ENCODE data around the gene ANKRD52. TPM values are rescaled to one million over a fixed set of nuclear protein-coding genes. Genes with fewer than 3 reads are reported as not detected.
"Not testable (repeated sequence)": the region's sequence is repeated elsewhere in the genome, so short reads cannot be mapped to it uniquely, and the experiment has no call there.

Gene ANKRD52
- total and polyA plus RNA-seq, 2 experiments from 2014 or later: 20.3 to 25.2 TPM

DNA sequence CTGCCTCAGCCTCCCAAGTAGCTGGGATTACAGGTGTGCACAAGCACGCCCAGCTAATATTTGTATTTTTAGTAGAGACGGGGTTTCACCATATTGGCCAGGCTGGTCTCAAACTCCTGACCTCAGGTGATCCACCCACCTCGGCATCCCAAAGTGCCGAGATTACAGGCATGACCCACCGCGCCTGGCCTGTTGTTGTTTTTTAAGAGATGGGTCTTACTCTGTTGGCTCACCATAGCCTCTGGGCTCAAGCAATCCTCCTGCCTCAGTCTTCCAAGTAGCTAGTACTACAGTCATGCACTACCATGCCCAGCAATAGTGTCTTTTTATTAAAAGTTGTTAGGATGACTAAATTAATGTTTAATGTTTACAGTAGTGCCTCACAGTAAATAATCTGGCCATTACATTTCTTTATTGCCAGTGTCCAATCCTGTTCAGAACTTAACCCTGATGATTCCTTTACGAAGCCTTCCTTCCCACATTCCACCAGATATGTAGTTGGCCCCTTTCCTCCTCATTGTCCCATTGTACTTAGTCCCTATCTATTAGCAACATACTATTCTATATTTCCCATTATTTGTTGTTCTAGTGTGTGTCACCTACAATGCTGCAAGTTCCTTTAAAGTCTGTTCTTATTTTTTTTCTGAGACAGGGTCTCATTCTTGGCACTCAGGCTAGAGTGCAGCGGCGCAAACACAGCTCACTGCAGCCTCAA lies 60.1 kb downstream of the ANKRD52 start:
- no peak overlapping the region; the same call in 1 of the 2 replicates for H3K27ac Mint-ChIP-seq
- no peaks in the 10 kb centered on the region for H3K4me1 ChIP-seq (ENCODE audit: insufficient read depth)
- no peak overlapping the region for H3K4me3 ChIP-seq
- peaks cover 12% of the 10 kb centered on the region; the same call in 2 of the 3 replicates for H3K36me3 Mint-ChIP-seq (ENCODE audit: low read depth)
- no peaks in the 10 kb centered on the region for H4K20me1 ChIP-seq (replicated peaks; ENCODE audit: insufficient read depth)
- ATAC-seq: no peak
- H3K79me2 ChIP-seq (replicated peaks; ENCODE audit: insufficient read depth): no peaks in the 10 kb centered on the region
- H3K36me3 ChIP-seq (ENCODE audit: insufficient read depth): no peaks in the 10 kb centered on the region
- H3K27me3 Mint-ChIP-seq (ENCODE audit: insufficient read depth, low read depth, poor library complexity): peaks cover 14% of the 10 kb centered on the region
- no peaks in the 10 kb centered on the region for H3F3A ChIP-seq (replicated peaks; ENCODE audit: low read depth)
- H3K27ac ChIP-seq (ENCODE audit: low read depth): no peak overlapping the region; the same call in 1 of the 2 replicates
- no peak for DNase-seq (ENCODE audit: low spot score)
- no peak overlapping the region for H2AFZ ChIP-seq
- H3K4me1 Mint-ChIP-seq: peaks cover 25% of the 10 kb centered on the region
- 0 out of 2 replicates have a peak, but pooled peaks cover 5% of the 10 kb centered on the region for H3K9me2 ChIP-seq (ENCODE audit: insufficient read depth)
- H3K4me3 Mint-ChIP-seq: no peak overlapping the region; the same call in 2 of the 3 replicates
- peak overlapping the region; percentile 5; the same call in 1 of the 2 replicates for H3K4me2 ChIP-seq
- no peaks in the 10 kb centered on the region for H3K27me3 ChIP-seq (ENCODE audit: insufficient read depth)
- TF ChIP-seq STAT1 (IDR thresholded peaks at IDR 0.05; ENCODE audit: unreplicated experiment) (no peak), EZH2phosphoT487 (IDR thresholded peaks at IDR 0.05; ENCODE audit: unreplicated experiment) (no peak), NANOG (IDR thresholded peaks at IDR 0.05; ENCODE audit: borderline replicate concordance) (no peak), JUNB (IDR thresholded peaks at IDR 0.05; ENCODE audit: unreplicated experiment) (no peak)
- TF ChIP-seq, protein P1, sequence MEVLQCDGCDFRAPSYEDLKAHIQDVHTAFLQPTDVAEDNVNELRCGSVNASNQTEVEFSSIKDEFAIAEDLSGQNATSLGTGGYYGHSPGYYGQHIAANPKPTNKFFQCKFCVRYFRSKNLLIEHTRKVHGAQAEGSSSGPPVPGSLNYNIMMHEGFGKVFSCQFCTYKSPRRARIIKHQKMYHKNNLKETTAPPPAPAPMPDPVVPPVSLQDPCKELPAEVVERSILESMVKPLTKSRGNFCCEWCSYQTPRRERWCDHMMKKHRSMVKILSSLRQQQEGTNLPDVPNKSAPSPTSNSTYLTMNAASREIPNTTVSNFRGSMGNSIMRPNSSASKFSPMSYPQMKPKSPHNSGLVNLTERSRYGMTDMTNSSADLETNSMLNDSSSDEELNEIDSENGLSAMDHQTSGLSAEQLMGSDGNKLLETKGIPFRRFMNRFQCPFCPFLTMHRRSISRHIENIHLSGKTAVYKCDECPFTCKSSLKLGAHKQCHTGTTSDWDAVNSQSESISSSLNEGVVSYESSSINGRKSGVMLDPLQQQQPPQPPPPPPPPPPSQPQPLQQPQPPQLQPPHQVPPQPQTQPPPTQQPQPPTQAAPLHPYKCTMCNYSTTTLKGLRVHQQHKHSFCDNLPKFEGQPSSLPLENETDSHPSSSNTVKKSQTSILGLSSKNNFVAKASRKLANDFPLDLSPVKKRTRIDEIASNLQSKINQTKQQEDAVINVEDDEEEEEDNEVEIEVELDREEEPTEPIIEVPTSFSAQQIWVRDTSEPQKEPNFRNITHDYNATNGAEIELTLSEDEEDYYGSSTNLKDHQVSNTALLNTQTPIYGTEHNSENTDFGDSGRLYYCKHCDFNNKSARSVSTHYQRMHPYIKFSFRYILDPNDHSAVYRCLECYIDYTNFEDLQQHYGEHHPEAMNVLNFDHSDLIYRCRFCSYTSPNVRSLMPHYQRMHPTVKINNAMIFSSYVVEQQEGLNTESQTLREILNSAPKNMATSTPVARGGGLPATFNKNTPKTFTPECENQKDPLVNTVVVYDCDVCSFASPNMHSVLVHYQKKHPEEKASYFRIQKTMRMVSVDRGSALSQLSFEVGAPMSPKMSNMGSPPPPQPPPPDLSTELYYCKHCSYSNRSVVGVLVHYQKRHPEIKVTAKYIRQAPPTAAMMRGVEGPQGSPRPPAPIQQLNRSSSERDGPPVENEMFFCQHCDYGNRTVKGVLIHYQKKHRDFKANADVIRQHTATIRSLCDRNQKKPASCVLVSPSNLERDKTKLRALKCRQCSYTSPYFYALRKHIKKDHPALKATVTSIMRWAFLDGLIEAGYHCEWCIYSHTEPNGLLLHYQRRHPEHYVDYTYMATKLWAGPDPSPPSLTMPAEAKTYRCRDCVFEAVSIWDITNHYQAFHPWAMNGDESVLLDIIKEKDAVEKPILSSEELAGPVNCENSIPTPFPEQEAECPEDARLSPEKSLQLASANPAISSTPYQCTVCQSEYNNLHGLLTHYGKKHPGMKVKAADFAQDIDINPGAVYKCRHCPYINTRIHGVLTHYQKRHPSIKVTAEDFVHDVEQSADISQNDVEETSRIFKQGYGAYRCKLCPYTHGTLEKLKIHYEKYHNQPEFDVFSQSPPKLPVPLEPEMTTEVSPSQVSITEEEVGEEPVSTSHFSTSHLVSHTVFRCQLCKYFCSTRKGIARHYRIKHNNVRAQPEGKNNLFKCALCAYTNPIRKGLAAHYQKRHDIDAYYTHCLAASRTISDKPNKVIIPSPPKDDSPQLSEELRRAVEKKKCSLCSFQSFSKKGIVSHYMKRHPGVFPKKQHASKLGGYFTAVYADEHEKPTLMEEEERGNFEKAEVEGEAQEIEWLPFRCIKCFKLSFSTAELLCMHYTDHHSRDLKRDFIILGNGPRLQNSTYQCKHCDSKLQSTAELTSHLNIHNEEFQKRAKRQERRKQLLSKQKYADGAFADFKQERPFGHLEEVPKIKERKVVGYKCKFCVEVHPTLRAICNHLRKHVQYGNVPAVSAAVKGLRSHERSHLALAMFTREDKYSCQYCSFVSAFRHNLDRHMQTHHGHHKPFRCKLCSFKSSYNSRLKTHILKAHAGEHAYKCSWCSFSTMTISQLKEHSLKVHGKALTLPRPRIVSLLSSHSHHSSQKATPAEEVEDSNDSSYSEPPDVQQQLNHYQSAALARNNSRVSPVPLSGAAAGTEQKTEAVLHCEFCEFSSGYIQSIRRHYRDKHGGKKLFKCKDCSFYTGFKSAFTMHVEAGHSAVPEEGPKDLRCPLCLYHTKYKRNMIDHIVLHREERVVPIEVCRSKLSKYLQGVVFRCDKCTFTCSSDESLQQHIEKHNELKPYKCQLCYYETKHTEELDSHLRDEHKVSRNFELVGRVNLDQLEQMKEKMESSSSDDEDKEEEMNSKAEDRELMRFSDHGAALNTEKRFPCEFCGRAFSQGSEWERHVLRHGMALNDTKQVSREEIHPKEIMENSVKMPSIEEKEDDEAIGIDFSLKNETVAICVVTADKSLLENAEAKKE (CRISPR knock-in tag; IDR thresholded peaks at IDR 0.05): no peak
- TF ChIP-seq, protein P2, sequence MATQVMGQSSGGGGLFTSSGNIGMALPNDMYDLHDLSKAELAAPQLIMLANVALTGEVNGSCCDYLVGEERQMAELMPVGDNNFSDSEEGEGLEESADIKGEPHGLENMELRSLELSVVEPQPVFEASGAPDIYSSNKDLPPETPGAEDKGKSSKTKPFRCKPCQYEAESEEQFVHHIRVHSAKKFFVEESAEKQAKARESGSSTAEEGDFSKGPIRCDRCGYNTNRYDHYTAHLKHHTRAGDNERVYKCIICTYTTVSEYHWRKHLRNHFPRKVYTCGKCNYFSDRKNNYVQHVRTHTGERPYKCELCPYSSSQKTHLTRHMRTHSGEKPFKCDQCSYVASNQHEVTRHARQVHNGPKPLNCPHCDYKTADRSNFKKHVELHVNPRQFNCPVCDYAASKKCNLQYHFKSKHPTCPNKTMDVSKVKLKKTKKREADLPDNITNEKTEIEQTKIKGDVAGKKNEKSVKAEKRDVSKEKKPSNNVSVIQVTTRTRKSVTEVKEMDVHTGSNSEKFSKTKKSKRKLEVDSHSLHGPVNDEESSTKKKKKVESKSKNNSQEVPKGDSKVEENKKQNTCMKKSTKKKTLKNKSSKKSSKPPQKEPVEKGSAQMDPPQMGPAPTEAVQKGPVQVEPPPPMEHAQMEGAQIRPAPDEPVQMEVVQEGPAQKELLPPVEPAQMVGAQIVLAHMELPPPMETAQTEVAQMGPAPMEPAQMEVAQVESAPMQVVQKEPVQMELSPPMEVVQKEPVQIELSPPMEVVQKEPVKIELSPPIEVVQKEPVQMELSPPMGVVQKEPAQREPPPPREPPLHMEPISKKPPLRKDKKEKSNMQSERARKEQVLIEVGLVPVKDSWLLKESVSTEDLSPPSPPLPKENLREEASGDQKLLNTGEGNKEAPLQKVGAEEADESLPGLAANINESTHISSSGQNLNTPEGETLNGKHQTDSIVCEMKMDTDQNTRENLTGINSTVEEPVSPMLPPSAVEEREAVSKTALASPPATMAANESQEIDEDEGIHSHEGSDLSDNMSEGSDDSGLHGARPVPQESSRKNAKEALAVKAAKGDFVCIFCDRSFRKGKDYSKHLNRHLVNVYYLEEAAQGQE (IDR thresholded peaks at IDR 0.05; ENCODE audit: unreplicated experiment): no peak
- TF ChIP-seq, protein P3, sequence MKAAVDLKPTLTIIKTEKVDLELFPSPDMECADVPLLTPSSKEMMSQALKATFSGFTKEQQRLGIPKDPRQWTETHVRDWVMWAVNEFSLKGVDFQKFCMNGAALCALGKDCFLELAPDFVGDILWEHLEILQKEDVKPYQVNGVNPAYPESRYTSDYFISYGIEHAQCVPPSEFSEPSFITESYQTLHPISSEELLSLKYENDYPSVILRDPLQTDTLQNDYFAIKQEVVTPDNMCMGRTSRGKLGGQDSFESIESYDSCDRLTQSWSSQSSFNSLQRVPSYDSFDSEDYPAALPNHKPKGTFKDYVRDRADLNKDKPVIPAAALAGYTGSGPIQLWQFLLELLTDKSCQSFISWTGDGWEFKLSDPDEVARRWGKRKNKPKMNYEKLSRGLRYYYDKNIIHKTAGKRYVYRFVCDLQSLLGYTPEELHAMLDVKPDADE (IDR thresholded peaks at IDR 0.05): no peak
- no peaks in the 10 kb centered on the region for H3K9me3 Mint-ChIP-seq

DNA sequence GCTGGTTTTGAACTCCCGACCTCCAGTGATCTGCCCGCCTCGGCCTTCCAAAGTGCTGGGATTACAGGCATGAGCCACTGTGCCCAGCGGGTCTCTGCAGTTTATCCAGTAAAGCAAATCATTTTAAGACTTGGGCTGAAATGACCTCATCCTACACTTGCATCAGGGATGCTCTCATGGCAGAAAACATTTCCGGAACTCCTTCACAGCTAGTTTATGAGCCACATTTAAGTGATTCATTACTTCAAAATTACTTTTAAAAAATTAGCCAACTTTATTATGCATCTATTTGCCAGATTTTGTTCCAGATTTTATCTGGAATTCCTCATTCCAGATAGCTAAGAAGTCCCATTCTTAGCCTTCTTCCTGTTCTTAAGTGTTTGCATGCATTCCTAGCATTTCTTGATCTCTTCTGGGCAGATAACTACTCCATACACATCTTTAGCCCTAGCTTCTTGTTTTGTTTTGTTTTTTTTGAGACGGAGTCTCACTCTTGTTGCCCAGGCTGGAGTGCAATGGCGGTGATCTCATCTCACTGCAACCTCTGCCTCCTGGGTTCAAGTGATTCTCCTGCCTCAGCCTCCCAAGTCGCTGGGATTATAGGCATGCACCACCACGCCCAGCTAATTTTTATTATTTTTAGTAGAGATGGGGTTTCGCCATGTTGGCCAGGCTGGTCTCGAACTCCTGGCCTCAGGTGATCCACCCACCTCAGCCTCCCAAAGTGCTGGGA lies 61.2 kb downstream of the ANKRD52 start:
- H3K9me2 ChIP-seq (ENCODE audit: insufficient read depth); H3K79me2 ChIP-seq (replicated peaks; ENCODE audit: insufficient read depth); H3K4me3 Mint-ChIP-seq; H3K4me3 ChIP-seq; H3F3A ChIP-seq (replicated peaks; ENCODE audit: low read depth); H4K20me1 ChIP-seq (replicated peaks; ENCODE audit: insufficient read depth); H3K36me3 ChIP-seq (ENCODE audit: insufficient read depth); H3K4me1 ChIP-seq (ENCODE audit: insufficient read depth); H2AFZ ChIP-seq; H3K27ac Mint-ChIP-seq; H3K27me3 ChIP-seq (ENCODE audit: insufficient read depth); H3K9me3 Mint-ChIP-seq; H3K27ac ChIP-seq (ENCODE audit: low read depth); ATAC-seq: not testable (repeated sequence)
- H3K4me1 Mint-ChIP-seq: peaks cover 29% of the 10 kb centered on the region
- H3K27me3 Mint-ChIP-seq (ENCODE audit: insufficient read depth, low read depth, poor library complexity): peaks cover 14% of the 10 kb centered on the region
- H3K36me3 Mint-ChIP-seq (ENCODE audit: low read depth): peaks cover 13% of the 10 kb centered on the region; the same call in 2 of the 3 replicates
- peak; percentile 45 for DNase-seq (ENCODE audit: low spot score)
- 0 out of 2 replicates have a peak overlapping the region, but pooled peaks have one; percentile 11 for H3K4me2 ChIP-seq
